HEK293T (cell line): ENCODE data around the gene GATA1.

Source experiments
- CTCF ChIA-PET: fragments of 350-600 bp; formaldehyde crosslinking; extraction: SDS; loops from one replicate; lab custom pipeline; 2021; ENCODE audit warnings: antibody characterized with exemption, inconsistent platforms; lab: Yijun Ruan, JAX
- POLR2A ChIA-PET: fragments of 350-600 bp; formaldehyde crosslinking; extraction: SDS; loops from one replicate; lab custom pipeline; 2020; ENCODE audit warnings: antibody characterized with exemption, inconsistent platforms; lab: Yijun Ruan, JAX
- DNase-seq: peaks from one replicate; pipeline ENCODE4 v3.0.0; 2012; ENCODE audit warnings: mixed read lengths; ENCODE audit errors: extremely low spot score
- ARNT ChIP-seq: fragments of 450-650 bp; IDR thresholded peaks from 2 replicates; pipeline ENCODE4 v1.6.1; 2017; ENCODE audit warnings: mild to moderate bottlenecking
- BHLHE40 ChIP-seq: fragments of 450-650 bp; IDR thresholded peaks from 2 replicates; pipeline ENCODE4 v1.6.1; 2016; ENCODE audit warnings: mild to moderate bottlenecking, moderate library complexity, borderline replicate concordance
- CTBP1 ChIP-seq: fragments of 450-650 bp; IDR thresholded peaks from 2 replicates; pipeline ENCODE4 v1.6.1; 2016; ENCODE audit warnings: borderline replicate concordance
- ELF4 ChIP-seq: fragments of 450-650 bp; IDR thresholded peaks from 2 replicates; pipeline ENCODE4 v1.6.1; 2017; ENCODE audit warnings: antibody characterized with exemption
- FOXA1 ChIP-seq: fragments of 450-650 bp; IDR thresholded peaks from 2 replicates; pipeline ENCODE4 v1.6.1; 2016; ENCODE audit warnings: mild to moderate bottlenecking
- FOXK2 ChIP-seq: fragments of 450-650 bp; IDR thresholded peaks from 2 replicates; pipeline ENCODE4 v1.6.1; 2016; ENCODE audit warnings: mild to moderate bottlenecking
- FOXM1 ChIP-seq: fragments of 450-650 bp; IDR thresholded peaks from 2 replicates; pipeline ENCODE4 v1.6.1; 2017; ENCODE audit warnings: mild to moderate bottlenecking, borderline replicate concordance
- HDGF ChIP-seq: fragments of 450-650 bp; IDR thresholded peaks from 2 replicates; pipeline ENCODE4 v1.6.1; 2017; ENCODE audit warnings: antibody characterized with exemption, borderline replicate concordance
- L3MBTL2 ChIP-seq: fragments of 450-650 bp; conservative IDR thresholded peaks from 2 replicates; pipeline ENCODE4 v1.6.1; 2016; ENCODE audit warnings: mild to moderate bottlenecking
- LEF1 ChIP-seq: fragments of 450-650 bp; IDR thresholded peaks from 2 replicates; pipeline ENCODE4 v1.6.1; 2017; ENCODE audit warnings: mild to moderate bottlenecking, borderline replicate concordance
- NFRKB ChIP-seq: fragments of 450-650 bp; IDR thresholded peaks from 2 replicates; pipeline ENCODE4 v1.6.1; 2016; ENCODE audit warnings: mild to moderate bottlenecking, moderate library complexity
- PKNOX1 ChIP-seq: fragments of 450-650 bp; IDR thresholded peaks from 2 replicates; pipeline ENCODE4 v1.6.1; 2016
- SP1 ChIP-seq: fragments of 450-650 bp; IDR thresholded peaks from 2 replicates; pipeline ENCODE4 v1.6.1; 2017
- SUZ12 ChIP-seq: fragments of 450-650 bp; IDR thresholded peaks from 2 replicates; pipeline ENCODE4 v1.6.1; 2016; ENCODE audit warnings: mild to moderate bottlenecking
- TARDBP ChIP-seq: fragments of 450-650 bp; IDR thresholded peaks from 2 replicates; pipeline ENCODE4 v1.6.1; 2016
- ZNF384 ChIP-seq: fragments of 450-650 bp; IDR thresholded peaks from 2 replicates; pipeline ENCODE4 v1.6.1; 2016

The GATA1 gene

DNA sequence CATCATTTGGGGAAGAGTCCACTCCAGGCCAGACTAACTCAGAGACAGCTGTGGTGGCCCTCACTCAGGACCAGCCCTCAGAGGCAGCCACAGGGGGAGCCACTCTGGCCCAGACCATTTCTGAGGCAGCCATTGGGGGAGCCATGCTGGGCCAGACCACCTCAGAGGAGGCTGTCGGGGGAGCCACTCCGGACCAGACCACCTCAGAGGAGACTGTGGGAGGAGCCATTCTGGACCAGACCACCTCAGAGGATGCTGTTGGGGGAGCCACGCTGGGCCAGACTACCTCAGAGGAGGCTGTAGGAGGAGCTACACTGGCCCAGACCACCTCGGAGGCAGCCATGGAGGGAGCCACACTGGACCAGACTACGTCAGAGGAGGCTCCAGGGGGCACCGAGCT lies 36.7 kb downstream of the GATA1 start:
- DNase-seq: no peak
- ChIA-PET POLR2A (interaction anchor here (0.7 kb wide), 1 partner anchor 309 kb away, joined by 3 read pairs; no protein-coding TSS in a partner anchor), CTCF (no interaction called here)
- TF ChIP-seq SUZ12: no peak
- no peak for TF ChIP-seq NFRKB
- no peak for TF ChIP-seq FOXM1
- TF ChIP-seq ELF4: no peak
- no peak for TF ChIP-seq TARDBP
- no peak for TF ChIP-seq L3MBTL2
- no peak for TF ChIP-seq PKNOX1
- TF ChIP-seq LEF1: no peak
- TF ChIP-seq BHLHE40: no peak

DNA sequence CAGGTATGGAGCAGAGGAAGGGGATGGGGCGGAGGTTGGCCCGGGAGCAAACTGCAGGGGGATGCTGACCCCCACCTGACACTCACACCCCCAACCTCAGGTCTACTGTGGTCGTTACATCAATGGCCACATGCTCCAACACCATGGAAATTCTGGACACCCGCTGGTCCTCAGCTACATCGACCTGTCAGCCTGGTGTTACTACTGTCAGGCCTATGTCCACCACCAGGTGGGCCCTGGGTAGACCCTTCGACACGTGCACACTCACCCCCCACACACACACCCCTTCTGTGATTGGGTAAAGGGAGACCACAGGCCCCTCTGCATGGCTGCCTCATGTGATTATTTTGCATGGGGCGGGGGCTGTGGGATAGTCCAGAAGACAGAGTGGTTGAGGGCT lies 37.7 kb downstream of the GATA1 start:
- no peak for TF ChIP-seq TARDBP
- TF ChIP-seq FOXM1: no peak
- TF ChIP-seq L3MBTL2: no peak
- no peak for TF ChIP-seq ARNT
- no peak for TF ChIP-seq FOXK2
- TF ChIP-seq BHLHE40: no peak
- TF ChIP-seq LEF1: no peak
- no peak for TF ChIP-seq HDGF
- TF ChIP-seq ZNF384: no peak
- no peak for TF ChIP-seq FOXA1
- TF ChIP-seq PKNOX1: no peak
- no peak for TF ChIP-seq NFRKB
- TF ChIP-seq SUZ12: no peak
- no peak for TF ChIP-seq CTBP1
- TF ChIP-seq ELF4: no peak
- TF ChIP-seq SP1: no peak
- ChIA-PET POLR2A (no interaction called here), CTCF (interaction anchor here (0.5 kb wide), 1 partner anchor 59 kb away, joined by 3 read pairs; no protein-coding TSS in a partner anchor)
- DNase-seq: no peak

DNA sequence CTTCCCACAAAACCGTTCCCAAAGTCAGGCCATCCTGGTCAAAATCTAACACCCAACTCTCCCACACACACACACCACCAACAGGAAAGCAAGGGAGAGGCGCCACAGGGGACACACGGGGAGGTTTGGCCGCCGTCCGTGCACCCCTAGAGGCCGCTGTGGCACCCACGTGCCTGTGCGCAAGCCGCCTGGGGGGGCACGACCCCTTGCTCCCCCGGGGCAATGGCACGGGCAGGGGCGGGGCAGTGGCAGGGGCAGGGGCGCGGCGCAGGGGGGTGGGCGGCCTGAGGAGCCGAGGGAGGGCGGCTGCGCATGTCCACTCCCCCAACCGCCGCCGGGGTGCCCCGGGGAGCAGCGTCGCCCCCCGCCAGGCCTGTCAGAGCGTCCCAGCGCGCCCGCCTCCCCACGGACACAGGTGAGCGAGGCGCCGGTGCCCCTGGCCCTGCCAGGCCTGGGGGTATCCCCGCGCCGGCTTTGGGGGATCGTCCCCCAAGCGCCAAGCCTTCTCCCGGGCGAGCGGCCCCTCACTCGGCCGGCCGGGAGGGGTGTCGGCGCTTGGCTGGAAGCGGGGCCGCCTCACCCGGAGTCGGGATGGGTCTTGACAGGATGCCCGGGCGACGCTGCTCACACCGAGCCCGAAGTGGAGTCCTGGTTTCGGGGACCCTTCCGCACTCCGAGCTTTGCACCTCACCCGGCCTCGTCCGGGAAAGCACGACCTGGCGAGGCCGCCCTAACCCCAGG lies 39.9 kb downstream of the GATA1 start, which contains the start of gene ERAS:
Gene ERAS, plus strand, starts transcription at position 379 of the 741 bp plus-strand sequence. CDS start 2,611 bp downstream, outside the sequence.
- TF ChIP-seq NFRKB (no peak), FOXK2 (no peak), LEF1 (no peak), ARNT (no peak), SUZ12 (no peak), ELF4 (no peak), L3MBTL2 (no peak), PKNOX1 (no peak), HDGF (no peak), SP1 (no peak), FOXM1 (no peak), CTBP1 (no peak), TARDBP (no peak), BHLHE40 (no peak), FOXA1 (no peak), ZNF384 (no peak)
- DNase-seq: no peak
- ChIA-PET CTCF (no interaction called here), POLR2A (interaction anchor here (1.2 kb wide), 1 partner anchor 8 kb away, joined by 3 read pairs; no protein-coding TSS in a partner anchor)

- TF ChIP-seq FOXK2 (no peak), FOXA1 (no peak), LEF1 (no peak), TARDBP (no peak), L3MBTL2 (no peak), SUZ12 (no peak), PKNOX1 (no peak), NFRKB (no peak), HDGF (no peak)
- no peak for DNase-seq
- CTCF ChIA-PET: no interaction called here
- POLR2A ChIA-PET: no interaction called here
Observed at GRCh38 chrX:48826876-48827653, 40.7 kb downstream of the GATA1 start.

DNA sequence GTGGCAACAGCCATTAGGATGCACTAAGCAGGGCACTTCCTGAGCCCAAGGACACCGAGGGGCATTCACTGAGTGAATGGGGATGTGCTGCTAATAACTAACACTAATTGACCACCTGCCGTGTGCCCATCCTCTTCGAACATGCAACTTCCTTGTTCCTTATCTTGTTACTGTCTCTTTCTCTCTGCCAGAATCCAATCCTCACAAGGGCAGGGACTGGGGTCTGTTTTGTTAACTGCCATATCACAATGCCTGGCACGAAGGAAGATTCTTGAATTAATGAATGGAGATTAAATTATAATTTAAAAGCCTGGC lies 41.2 kb downstream of the GATA1 start:
- CTCF ChIA-PET: interaction anchor here (0.6 kb wide), 1 partner anchor 66 kb away, joined by 5 read pairs; no protein-coding TSS in a partner anchor
- POLR2A ChIA-PET: no interaction called here
- no peak for TF ChIP-seq NFRKB
- no peak for TF ChIP-seq FOXK2
- TF ChIP-seq CTBP1: no peak
- TF ChIP-seq HDGF: no peak
- TF ChIP-seq SUZ12: no peak
- TF ChIP-seq FOXM1: no peak
- no peak for TF ChIP-seq TARDBP
- TF ChIP-seq BHLHE40: no peak
- no peak for TF ChIP-seq SP1
- no peak for TF ChIP-seq ZNF384
- TF ChIP-seq ELF4: no peak
- TF ChIP-seq FOXA1: no peak
- TF ChIP-seq L3MBTL2: no peak
- no peak for TF ChIP-seq LEF1
- no peak for TF ChIP-seq PKNOX1
- no peak for DNase-seq
